HEK293T (cell line): ENCODE data around the gene ARHGAP10.
"Not testable (repeated sequence)": the region's sequence is repeated elsewhere in the genome, so short reads cannot be mapped to it uniquely, and the experiment has no call there.

Source experiments
- CTCF ChIA-PET: fragments of 350-600 bp; formaldehyde crosslinking; extraction: SDS; loops from one replicate; lab custom pipeline; 2021; ENCODE audit warnings: antibody characterized with exemption, inconsistent platforms; lab: Yijun Ruan, JAX
- POLR2A ChIA-PET: fragments of 350-600 bp; formaldehyde crosslinking; extraction: SDS; loops from one replicate; lab custom pipeline; 2020; ENCODE audit warnings: antibody characterized with exemption, inconsistent platforms; lab: Yijun Ruan, JAX
- DNase-seq: peaks from one replicate; pipeline ENCODE4 v3.0.0; 2012; ENCODE audit warnings: mixed read lengths; ENCODE audit errors: extremely low spot score
- ARNT ChIP-seq: fragments of 450-650 bp; IDR thresholded peaks from 2 replicates; pipeline ENCODE4 v1.6.1; 2017; ENCODE audit warnings: mild to moderate bottlenecking
- BHLHE40 ChIP-seq: fragments of 450-650 bp; IDR thresholded peaks from 2 replicates; pipeline ENCODE4 v1.6.1; 2016; ENCODE audit warnings: mild to moderate bottlenecking, moderate library complexity, borderline replicate concordance
- CTBP1 ChIP-seq: fragments of 450-650 bp; IDR thresholded peaks from 2 replicates; pipeline ENCODE4 v1.6.1; 2016; ENCODE audit warnings: borderline replicate concordance
- ELF4 ChIP-seq: fragments of 450-650 bp; IDR thresholded peaks from 2 replicates; pipeline ENCODE4 v1.6.1; 2017; ENCODE audit warnings: antibody characterized with exemption
- FOXA1 ChIP-seq: fragments of 450-650 bp; IDR thresholded peaks from 2 replicates; pipeline ENCODE4 v1.6.1; 2016; ENCODE audit warnings: mild to moderate bottlenecking
- FOXK2 ChIP-seq: fragments of 450-650 bp; IDR thresholded peaks from 2 replicates; pipeline ENCODE4 v1.6.1; 2016; ENCODE audit warnings: mild to moderate bottlenecking
- FOXM1 ChIP-seq: fragments of 450-650 bp; IDR thresholded peaks from 2 replicates; pipeline ENCODE4 v1.6.1; 2017; ENCODE audit warnings: mild to moderate bottlenecking, borderline replicate concordance
- HDGF ChIP-seq: fragments of 450-650 bp; IDR thresholded peaks from 2 replicates; pipeline ENCODE4 v1.6.1; 2017; ENCODE audit warnings: antibody characterized with exemption, borderline replicate concordance
- L3MBTL2 ChIP-seq: fragments of 450-650 bp; conservative IDR thresholded peaks from 2 replicates; pipeline ENCODE4 v1.6.1; 2016; ENCODE audit warnings: mild to moderate bottlenecking
- LEF1 ChIP-seq: fragments of 450-650 bp; IDR thresholded peaks from 2 replicates; pipeline ENCODE4 v1.6.1; 2017; ENCODE audit warnings: mild to moderate bottlenecking, borderline replicate concordance
- NFRKB ChIP-seq: fragments of 450-650 bp; IDR thresholded peaks from 2 replicates; pipeline ENCODE4 v1.6.1; 2016; ENCODE audit warnings: mild to moderate bottlenecking, moderate library complexity
- SP1 ChIP-seq: fragments of 450-650 bp; IDR thresholded peaks from 2 replicates; pipeline ENCODE4 v1.6.1; 2017
- SUZ12 ChIP-seq: fragments of 450-650 bp; IDR thresholded peaks from 2 replicates; pipeline ENCODE4 v1.6.1; 2016; ENCODE audit warnings: mild to moderate bottlenecking
- TARDBP ChIP-seq: fragments of 450-650 bp; IDR thresholded peaks from 2 replicates; pipeline ENCODE4 v1.6.1; 2016
- ZNF384 ChIP-seq: fragments of 450-650 bp; IDR thresholded peaks from 2 replicates; pipeline ENCODE4 v1.6.1; 2016
- TF ChIP-seq, protein P1 (sequence below): fragments of 450-650 bp; IDR thresholded peaks from 2 replicates; pipeline ENCODE4 v1.6.1; 2016

ARHGAP10 gene

DNA sequence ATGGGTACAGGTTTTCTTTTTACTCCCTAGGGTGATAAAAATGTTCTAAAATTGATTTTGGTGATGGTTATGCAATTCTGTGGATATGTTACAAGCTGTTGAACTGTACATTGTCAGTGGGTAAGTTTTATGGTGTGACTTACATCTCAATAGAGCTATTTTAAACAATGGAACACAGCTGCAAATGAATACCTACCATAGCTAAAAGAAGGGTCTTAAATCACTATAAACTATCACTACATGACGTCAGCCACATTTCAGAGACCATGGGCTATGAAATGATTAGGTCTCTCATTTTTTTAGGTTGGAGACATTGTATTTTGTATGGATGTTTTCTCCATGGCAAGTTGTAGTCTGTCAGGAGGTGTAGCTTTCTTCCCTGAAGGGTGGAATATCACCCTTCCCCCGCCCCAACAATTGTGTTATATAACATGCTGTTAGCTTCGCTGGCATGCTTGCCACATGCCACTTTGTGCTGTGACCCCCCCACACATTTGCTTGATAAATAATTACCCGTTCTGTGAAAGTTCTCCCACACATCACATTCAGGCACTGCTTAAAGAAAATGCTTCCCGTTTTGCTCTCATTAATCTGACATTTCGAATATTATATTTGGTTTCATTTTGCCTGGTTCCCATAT, 159.7 kb downstream of the ARHGAP10 start:
- TF ChIP-seq, protein P1, sequence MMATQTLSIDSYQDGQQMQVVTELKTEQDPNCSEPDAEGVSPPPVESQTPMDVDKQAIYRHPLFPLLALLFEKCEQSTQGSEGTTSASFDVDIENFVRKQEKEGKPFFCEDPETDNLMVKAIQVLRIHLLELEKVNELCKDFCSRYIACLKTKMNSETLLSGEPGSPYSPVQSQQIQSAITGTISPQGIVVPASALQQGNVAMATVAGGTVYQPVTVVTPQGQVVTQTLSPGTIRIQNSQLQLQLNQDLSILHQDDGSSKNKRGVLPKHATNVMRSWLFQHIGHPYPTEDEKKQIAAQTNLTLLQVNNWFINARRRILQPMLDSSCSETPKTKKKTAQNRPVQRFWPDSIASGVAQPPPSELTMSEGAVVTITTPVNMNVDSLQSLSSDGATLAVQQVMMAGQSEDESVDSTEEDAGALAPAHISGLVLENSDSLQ: no peak
- TF ChIP-seq FOXA1: no peak
- no peak for TF ChIP-seq ARNT
- no peak for TF ChIP-seq CTBP1
- TF ChIP-seq FOXM1: no peak
- no peak for TF ChIP-seq HDGF
- no peak for TF ChIP-seq FOXK2
- no peak for TF ChIP-seq NFRKB
- no peak for TF ChIP-seq ZNF384
- no peak for TF ChIP-seq LEF1
- TF ChIP-seq SUZ12: no peak
- no peak for TF ChIP-seq ELF4
- no peak for TF ChIP-seq TARDBP
- no peak for TF ChIP-seq SP1
- TF ChIP-seq L3MBTL2: no peak
- no peak for DNase-seq
- POLR2A ChIA-PET: no interaction called here
- CTCF ChIA-PET: interaction anchor here (0.6 kb wide), 1 partner anchor 292 kb away, joined by 4 read pairs; no protein-coding TSS in a partner anchor

DNA sequence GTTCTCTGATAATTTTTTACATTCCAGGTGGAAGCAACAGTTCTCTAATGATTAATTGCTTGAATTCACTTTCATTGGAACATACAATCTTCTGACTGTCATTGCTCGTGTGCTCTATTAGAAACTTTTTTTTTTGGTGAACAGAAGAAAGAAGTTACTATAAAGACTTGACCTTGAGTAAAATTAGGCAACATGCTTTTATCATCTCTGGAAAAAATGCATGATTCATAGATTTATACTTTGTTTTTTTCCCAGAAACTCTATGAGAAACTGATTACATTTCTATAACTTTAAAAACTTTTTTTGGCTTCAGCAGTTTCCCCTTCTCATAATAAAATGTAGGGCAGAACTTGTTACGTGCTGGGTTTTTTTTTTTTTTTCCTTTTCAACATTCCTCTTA, 167.6 kb downstream of the ARHGAP10 start:
- no peak for DNase-seq
- POLR2A ChIA-PET: no interaction called here
- CTCF ChIA-PET: no interaction called here
- no peak for TF ChIP-seq FOXA1
- no peak for TF ChIP-seq ARNT

DNA sequence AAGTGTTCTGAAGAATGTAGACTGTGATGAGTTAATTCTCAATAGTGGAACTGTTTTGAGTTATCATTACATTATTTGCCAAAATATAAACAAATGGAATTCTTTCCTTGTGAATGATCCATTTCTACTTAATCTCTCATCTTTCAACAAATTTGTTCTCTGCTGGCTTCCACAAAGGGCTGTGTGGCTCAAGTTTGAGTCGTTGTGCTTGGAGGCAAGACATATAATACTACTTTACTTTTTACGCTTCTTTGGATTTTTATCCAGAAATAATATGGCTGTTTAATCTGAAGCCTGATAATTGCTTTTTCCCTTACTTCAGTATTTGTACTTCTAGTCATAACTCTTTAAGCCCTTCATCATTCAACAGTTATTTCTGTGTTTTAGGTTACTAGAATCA, 169.5 kb downstream of the ARHGAP10 start:
- ChIA-PET POLR2A (no interaction called here), CTCF (interaction anchor here (1.2 kb wide), 1 partner anchor 34 kb away, joined by 3 read pairs; no protein-coding TSS in a partner anchor)
- TF ChIP-seq ZNF384: no peak
- TF ChIP-seq FOXA1: no peak
- no peak for TF ChIP-seq ELF4
- TF ChIP-seq, protein P1: no peak
- no peak for TF ChIP-seq FOXK2
- TF ChIP-seq ARNT: no peak
- no peak for TF ChIP-seq FOXM1
- no peak for TF ChIP-seq NFRKB
- TF ChIP-seq LEF1: no peak
- TF ChIP-seq SP1: no peak
- TF ChIP-seq L3MBTL2: no peak
- TF ChIP-seq CTBP1: no peak
- no peak for TF ChIP-seq SUZ12
- TF ChIP-seq BHLHE40: no peak
- TF ChIP-seq HDGF: no peak
- TF ChIP-seq TARDBP: no peak
- DNase-seq: no peak

DNA sequence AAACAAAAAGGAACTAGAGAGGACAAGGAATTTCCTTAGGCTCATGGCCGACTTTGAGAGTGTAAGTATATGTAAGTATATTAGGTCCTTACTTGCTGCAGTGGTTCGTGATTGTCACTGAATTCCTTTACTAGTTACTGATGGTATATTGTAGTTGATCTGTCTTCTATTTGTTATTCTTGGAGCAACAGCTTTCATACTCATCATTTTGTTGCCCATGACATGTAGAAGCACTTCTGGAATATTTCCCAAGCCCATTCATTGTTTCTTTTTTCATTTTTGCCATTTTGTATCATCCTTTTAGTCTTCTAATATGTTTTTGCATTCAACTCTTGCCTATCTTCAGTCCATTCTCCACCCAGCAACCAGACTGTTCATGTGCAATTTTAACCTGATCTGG, 170.0 kb downstream of the ARHGAP10 start:
- ChIA-PET CTCF (no interaction called here), POLR2A (no interaction called here)
- TF ChIP-seq FOXM1 (no peak), FOXK2 (no peak), BHLHE40 (no peak), SP1 (no peak), SUZ12 (no peak), CTBP1 (no peak), ARNT (no peak), ZNF384 (no peak), NFRKB (no peak), HDGF (no peak)
- no peak for DNase-seq

DNA sequence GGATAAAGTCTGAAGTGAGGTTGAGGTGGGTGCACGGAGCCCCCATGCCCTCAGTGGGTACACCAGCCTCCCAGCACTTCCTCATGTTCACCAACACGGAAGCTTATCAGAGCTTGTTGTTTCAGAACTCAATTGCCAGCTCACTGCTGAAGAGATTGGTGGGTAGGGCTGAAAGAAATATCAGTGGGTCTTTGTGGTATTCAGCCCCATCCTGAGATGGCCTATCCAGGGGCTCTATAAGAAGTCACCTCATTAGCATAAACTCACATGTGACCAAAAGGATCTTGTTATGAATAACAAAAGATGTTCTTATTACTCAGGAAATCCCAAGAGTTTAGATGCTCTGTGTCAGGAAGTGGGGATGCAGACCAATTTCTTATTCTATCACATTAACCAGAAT, 177.3 kb downstream of the ARHGAP10 start:
- CTCF ChIA-PET: no interaction called here
- TF ChIP-seq ELF4 (no peak), FOXA1 (no peak)
- DNase-seq: no peak
- POLR2A ChIA-PET: no interaction called here

DNA sequence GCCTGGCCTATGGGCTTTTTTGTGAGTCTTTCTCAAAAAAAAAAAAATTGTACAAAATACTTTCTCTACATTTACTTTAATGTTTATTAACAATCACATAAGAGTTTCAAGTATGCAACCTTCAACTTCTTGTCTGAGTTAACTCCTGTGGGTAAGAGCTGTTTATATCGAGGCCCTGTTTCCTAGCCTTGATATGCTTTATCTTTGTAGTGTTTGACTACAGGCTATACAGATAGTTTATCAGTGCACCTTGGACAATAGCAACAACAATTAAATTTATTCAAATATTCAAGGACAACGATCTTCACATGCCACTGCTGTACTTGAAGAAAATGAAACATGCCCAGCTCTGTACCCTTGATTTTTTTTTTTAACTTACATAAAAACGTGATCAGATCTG, 178.4 kb downstream of the ARHGAP10 start:
- CTCF ChIA-PET: no interaction called here
- POLR2A ChIA-PET: no interaction called here
- DNase-seq: no peak

DNA sequence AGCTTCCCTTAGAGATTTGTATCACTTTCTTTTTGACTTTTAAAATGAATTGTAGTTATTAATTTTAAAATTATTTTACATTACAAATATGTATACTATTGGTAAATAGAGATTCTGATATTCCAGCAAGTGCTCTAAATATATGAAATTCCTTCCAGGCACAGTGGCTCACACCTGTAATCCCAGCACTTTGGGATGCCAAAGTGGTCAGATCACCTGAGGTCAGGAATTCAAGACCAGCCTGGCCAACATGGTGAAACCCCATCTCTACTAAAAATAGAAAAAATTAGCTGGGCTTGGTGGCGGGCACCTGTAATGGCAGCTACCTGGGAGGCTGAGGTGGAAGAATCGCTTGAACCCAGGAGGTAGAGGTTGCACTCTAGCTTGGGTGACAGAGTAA, 180.2 kb downstream of the ARHGAP10 start:
- POLR2A ChIA-PET, DNase-seq, CTCF ChIA-PET: not testable (repeated sequence)

More for the DNA sequence above, 178.4 kb downstream of the ARHGAP10 start:
- TF ChIP-seq FOXA1: no peak
- no peak for TF ChIP-seq SUZ12
- TF ChIP-seq ELF4: no peak
- TF ChIP-seq FOXK2: no peak
- no peak for TF ChIP-seq NFRKB
- TF ChIP-seq ZNF384: no peak
- no peak for TF ChIP-seq BHLHE40
- TF ChIP-seq L3MBTL2: no peak
- no peak for TF ChIP-seq SP1
- TF ChIP-seq FOXM1: no peak
- TF ChIP-seq TARDBP: no peak
- TF ChIP-seq, protein P1: no peak
